ENCODE data around the gene TEF. TPM values are rescaled to one million over a fixed set of nuclear protein-coding genes. Genes with fewer than 3 reads are reported as not detected.
A peak's percentile ranks its signal among the peaks of the same experiment; 100 is the strongest.

The TEF gene
- total RNA-seq, 1 donor from 2014 or later = 13.9 TPM

- TF ChIP-seq, protein P1, sequence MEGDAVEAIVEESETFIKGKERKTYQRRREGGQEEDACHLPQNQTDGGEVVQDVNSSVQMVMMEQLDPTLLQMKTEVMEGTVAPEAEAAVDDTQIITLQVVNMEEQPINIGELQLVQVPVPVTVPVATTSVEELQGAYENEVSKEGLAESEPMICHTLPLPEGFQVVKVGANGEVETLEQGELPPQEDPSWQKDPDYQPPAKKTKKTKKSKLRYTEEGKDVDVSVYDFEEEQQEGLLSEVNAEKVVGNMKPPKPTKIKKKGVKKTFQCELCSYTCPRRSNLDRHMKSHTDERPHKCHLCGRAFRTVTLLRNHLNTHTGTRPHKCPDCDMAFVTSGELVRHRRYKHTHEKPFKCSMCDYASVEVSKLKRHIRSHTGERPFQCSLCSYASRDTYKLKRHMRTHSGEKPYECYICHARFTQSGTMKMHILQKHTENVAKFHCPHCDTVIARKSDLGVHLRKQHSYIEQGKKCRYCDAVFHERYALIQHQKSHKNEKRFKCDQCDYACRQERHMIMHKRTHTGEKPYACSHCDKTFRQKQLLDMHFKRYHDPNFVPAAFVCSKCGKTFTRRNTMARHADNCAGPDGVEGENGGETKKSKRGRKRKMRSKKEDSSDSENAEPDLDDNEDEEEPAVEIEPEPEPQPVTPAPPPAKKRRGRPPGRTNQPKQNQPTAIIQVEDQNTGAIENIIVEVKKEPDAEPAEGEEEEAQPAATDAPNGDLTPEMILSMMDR (IDR thresholded peaks at IDR 0.05; ENCODE audit: partially characterized antibody, unreplicated experiment) = no peak
- peak overlapping the region; percentile 67 for H3K27ac Mint-ChIP-seq (ENCODE audit: unreplicated experiment)
- no peaks in the 10 kb centered on the region for H3K36me3 Mint-ChIP-seq (ENCODE audit: unreplicated experiment)
- no peak overlapping the region for H3K4me3 Mint-ChIP-seq (ENCODE audit: unreplicated experiment)
- peak; percentile 45 for DNase-seq
- H3K27me3 Mint-ChIP-seq (ENCODE audit: unreplicated experiment) = peaks cover 7% of the 10 kb centered on the region
- H3K9me3 Mint-ChIP-seq (ENCODE audit: unreplicated experiment) = peaks cover 10% of the 10 kb centered on the region
- peaks cover 27% of the 10 kb centered on the region for H3K4me1 Mint-ChIP-seq (ENCODE audit: low read depth, unreplicated experiment)
Observed at GRCh38 chr22:41367680-41368542, 13.8 kb upstream of the TEF start.

- Mint-ChIP-seq H3K4me3 (ENCODE audit: unreplicated experiment) (peak overlapping the region; percentile 65), H3K36me3 (ENCODE audit: unreplicated experiment) (no peaks in the 10 kb centered on the region), H3K9me3 (ENCODE audit: unreplicated experiment) (peaks cover 10% of the 10 kb centered on the region), H3K4me1 (ENCODE audit: low read depth, unreplicated experiment) (peaks cover 27% of the 10 kb centered on the region), H3K27ac (ENCODE audit: unreplicated experiment) (peak overlapping the region; percentile 93), H3K27me3 (ENCODE audit: unreplicated experiment) (peaks cover 7% of the 10 kb centered on the region)
- TF ChIP-seq, protein P1 (IDR thresholded peaks at IDR 0.05; ENCODE audit: partially characterized antibody, unreplicated experiment) = no peak
- DNase-seq = peak; percentile 48
Observed at GRCh38 chr22:41368543-41369423, 13.0 kb upstream of the TEF start.

DNA sequence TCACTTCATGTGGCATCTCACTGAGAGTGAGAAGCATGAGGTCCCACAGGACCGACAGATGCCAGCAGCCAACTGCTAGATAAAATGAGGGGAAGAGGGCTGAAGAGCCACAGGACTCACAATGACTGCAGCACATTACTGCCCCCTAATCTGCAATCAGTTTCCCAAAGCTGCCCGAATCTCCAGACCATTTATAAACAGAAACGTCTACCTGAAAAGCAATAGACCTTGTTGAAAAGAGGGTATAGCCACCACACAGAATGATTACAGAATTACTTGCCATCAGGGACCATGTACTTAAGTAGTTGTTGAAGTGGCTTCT, 12.4 kb upstream of the TEF start:
- peaks cover 27% of the 10 kb centered on the region for H3K4me1 Mint-ChIP-seq (ENCODE audit: low read depth, unreplicated experiment)
- H3K27ac Mint-ChIP-seq (ENCODE audit: unreplicated experiment) = peak overlapping the region; percentile 93
- peak overlapping the region; percentile 65 for H3K4me3 Mint-ChIP-seq (ENCODE audit: unreplicated experiment)
- peaks cover 10% of the 10 kb centered on the region for H3K9me3 Mint-ChIP-seq (ENCODE audit: unreplicated experiment)
- H3K36me3 Mint-ChIP-seq (ENCODE audit: unreplicated experiment) = no peaks in the 10 kb centered on the region
- TF ChIP-seq, protein P1 (IDR thresholded peaks at IDR 0.05; ENCODE audit: partially characterized antibody, unreplicated experiment) = no peak
- H3K27me3 Mint-ChIP-seq (ENCODE audit: unreplicated experiment) = peaks cover 7% of the 10 kb centered on the region
- DNase-seq = no peak

DNA sequence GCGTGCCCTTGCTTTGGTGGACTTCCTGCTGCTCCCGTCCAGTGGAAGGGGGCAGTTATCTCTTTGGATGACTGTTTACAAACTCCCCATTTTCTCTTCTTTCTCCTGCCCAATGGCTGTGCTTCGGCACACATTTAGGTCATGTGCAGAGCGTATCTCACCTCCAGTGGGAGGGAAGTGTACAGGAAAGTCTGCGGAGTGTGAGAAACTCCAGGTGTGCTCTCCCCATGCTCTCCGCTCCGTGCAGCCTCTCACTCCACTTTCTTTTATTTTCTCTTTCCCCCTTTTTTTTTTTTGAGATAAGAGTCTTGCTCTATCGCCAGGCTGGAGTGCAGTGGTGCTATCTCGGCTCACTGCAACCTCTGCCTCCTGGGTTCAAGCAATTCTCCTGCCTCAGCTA, 11.9 kb upstream of the TEF start:
- peaks cover 27% of the 10 kb centered on the region for H3K4me1 Mint-ChIP-seq (ENCODE audit: low read depth, unreplicated experiment)
- no peak for DNase-seq
- H3K27ac Mint-ChIP-seq (ENCODE audit: unreplicated experiment) = peak overlapping the region; percentile 93
- H3K4me3 Mint-ChIP-seq (ENCODE audit: unreplicated experiment) = peak overlapping the region; percentile 65
- no peaks in the 10 kb centered on the region for H3K36me3 Mint-ChIP-seq (ENCODE audit: unreplicated experiment)
- TF ChIP-seq, protein P1 (IDR thresholded peaks at IDR 0.05; ENCODE audit: partially characterized antibody, unreplicated experiment) = no peak
- peaks cover 10% of the 10 kb centered on the region for H3K9me3 Mint-ChIP-seq (ENCODE audit: unreplicated experiment)
- peaks cover 7% of the 10 kb centered on the region for H3K27me3 Mint-ChIP-seq (ENCODE audit: unreplicated experiment)

Data from glutamatergic neuron (in vitro differentiated cells).